Measurements from ENCODE around the gene CAMK4. TPM values are rescaled to one million over a fixed set of nuclear protein-coding genes. Genes with fewer than 3 reads are reported as not detected.

The CAMK4 gene
- total and polyA plus RNA-seq, 2 donors (not counting 3 experiments of a cell fraction or from before 2014, with no cell fraction given): 2.2 to 5.4 TPM

DNA sequence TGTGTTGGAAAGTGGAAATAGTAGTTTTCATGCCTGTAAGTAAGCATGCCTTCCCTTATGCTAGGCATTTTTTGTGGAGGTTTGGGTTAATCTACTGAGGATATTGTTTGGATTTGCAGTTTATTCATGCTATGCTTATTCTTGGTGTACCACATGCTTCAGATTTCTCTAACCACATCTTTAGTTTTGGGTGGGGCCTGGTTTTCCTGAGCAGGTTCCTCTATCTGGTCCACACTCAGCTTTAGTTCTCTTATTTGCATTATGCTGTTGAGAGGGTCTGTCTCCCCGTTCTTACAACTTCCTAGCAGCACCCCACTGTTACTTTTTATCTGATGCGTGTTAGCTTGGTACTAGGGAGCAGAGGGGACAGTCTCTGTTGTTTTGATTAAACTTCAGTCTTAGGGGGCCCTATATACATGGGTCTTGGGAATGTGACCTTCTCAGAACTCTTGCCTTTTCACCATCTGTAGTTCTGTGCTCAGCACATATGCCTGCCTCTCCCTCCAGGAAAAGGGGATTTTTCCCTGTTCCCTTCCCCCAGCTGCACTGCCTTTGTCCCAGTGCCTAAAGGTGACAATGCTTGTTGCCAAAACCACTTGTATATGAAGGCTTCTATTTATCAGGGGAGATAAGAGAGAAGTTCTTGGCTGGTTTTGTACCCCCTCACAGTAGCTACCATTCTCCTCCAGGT is 10.0 kb upstream of the CAMK4 start:
- ChIA-PET POLR2A (no interaction called here), CTCF (no interaction called here)
- H3K4me1 ChIP-seq (ENCODE audit: control insufficient read depth, extremely low read depth, insufficient read depth, low read length): no peaks in the 10 kb centered on the region
- no peak overlapping the region for H3K4me2 ChIP-seq (ENCODE audit: insufficient read depth, low read length)
- TF ChIP-seq GATA2 (IDR thresholded peaks at IDR 0.05; ENCODE audit: insufficient read depth, insufficient read length, low read depth, low read length): no peak
- TF ChIP-seq, protein P1, sequence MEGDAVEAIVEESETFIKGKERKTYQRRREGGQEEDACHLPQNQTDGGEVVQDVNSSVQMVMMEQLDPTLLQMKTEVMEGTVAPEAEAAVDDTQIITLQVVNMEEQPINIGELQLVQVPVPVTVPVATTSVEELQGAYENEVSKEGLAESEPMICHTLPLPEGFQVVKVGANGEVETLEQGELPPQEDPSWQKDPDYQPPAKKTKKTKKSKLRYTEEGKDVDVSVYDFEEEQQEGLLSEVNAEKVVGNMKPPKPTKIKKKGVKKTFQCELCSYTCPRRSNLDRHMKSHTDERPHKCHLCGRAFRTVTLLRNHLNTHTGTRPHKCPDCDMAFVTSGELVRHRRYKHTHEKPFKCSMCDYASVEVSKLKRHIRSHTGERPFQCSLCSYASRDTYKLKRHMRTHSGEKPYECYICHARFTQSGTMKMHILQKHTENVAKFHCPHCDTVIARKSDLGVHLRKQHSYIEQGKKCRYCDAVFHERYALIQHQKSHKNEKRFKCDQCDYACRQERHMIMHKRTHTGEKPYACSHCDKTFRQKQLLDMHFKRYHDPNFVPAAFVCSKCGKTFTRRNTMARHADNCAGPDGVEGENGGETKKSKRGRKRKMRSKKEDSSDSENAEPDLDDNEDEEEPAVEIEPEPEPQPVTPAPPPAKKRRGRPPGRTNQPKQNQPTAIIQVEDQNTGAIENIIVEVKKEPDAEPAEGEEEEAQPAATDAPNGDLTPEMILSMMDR (IDR thresholded peaks at IDR 0.05; ENCODE audit: extremely low read depth in 1 of 2, insufficient read depth in 1 of 2, low read depth in 1 of 2, low read length in 2 of 2): no peak
- H3K9ac ChIP-seq (replicated peaks; ENCODE audit: extremely low read depth, insufficient read depth, low read length): no peak overlapping the region
- peaks cover 2 to 7% of the 10 kb centered on the region in 2 experiments for H3K27me3 ChIP-seq (ENCODE audit: control insufficient read depth in 2 of 2, insufficient read depth in 2 of 2, low read length in 2 of 2)
- intact Hi-C loops (cut with micrococcal nuclease) (no loop called here), dilution Hi-C loops (cut with MboI; ENCODE audit: extremely low pct_ligation_motif_present, low sequenced_read_pairs) (no loop called here)
- no peaks in the 10 kb centered on the region for H3K36me3 ChIP-seq (ENCODE audit: control insufficient read depth in 2 of 2, extremely low read depth in 1 of 2, insufficient read depth in 2 of 2, low read length in 2 of 2)
- no peak overlapping the region for H2AFZ ChIP-seq (ENCODE audit: low read depth, low read length)
- FAIRE-seq: no peak
- H3K4me3 ChIP-seq (replicated peaks in 1 of 3; ENCODE audit: insufficient read depth in 1 of 3, low read depth in 1 of 3, low read length in 3 of 3): no peak overlapping the region
- no peak for DNase-seq (ENCODE audit: low read depth, low spot score)
- H3K27ac ChIP-seq (ENCODE audit: insufficient read depth, low read depth, low read length): no peak overlapping the region
- no peaks in the 10 kb centered on the region for H3K79me2 ChIP-seq (ENCODE audit: control insufficient read depth, insufficient read depth, low read length)
- H3K9me3 ChIP-seq (replicated peaks; ENCODE audit: control insufficient read depth, insufficient read depth, low read length): no peaks in the 10 kb centered on the region
- H3K9me1 ChIP-seq (replicated peaks; ENCODE audit: control insufficient read depth, extremely low read depth, insufficient read depth, low read length): no peaks in the 10 kb centered on the region
- H4K20me1 ChIP-seq (replicated peaks; ENCODE audit: control insufficient read depth, extremely low read depth, insufficient read depth, low read length): no peaks in the 10 kb centered on the region
- BruUV-seq (replicated peaks): no TSS peak

- Histone ChIP-seq H3K4me2 (ENCODE audit: insufficient read depth, low read length) (no peak overlapping the region), H2AFZ (ENCODE audit: low read depth, low read length) (no peak overlapping the region), H3K9ac (replicated peaks; ENCODE audit: extremely low read depth, insufficient read depth, low read length) (no peak overlapping the region), H4K20me1 (replicated peaks; ENCODE audit: control insufficient read depth, extremely low read depth, insufficient read depth, low read length) (no peaks in the 10 kb centered on the region), H3K4me3 (replicated peaks in 1 of 3; ENCODE audit: insufficient read depth in 1 of 3, low read depth in 1 of 3, low read length in 3 of 3) (no peak overlapping the region), H3K79me2 (ENCODE audit: control insufficient read depth, insufficient read depth, low read length) (no peaks in the 10 kb centered on the region), H3K27me3 (ENCODE audit: control insufficient read depth in 2 of 2, insufficient read depth in 2 of 2, low read length in 2 of 2) (peaks cover 0 to 2% of the 10 kb centered on the region in 2 experiments), H3K9me1 (replicated peaks; ENCODE audit: control insufficient read depth, extremely low read depth, insufficient read depth, low read length) (peaks cover 2% of the 10 kb centered on the region), H3K9me3 (replicated peaks; ENCODE audit: control insufficient read depth, insufficient read depth, low read length) (no peaks in the 10 kb centered on the region), H3K27ac (ENCODE audit: insufficient read depth, low read depth, low read length) (no peak overlapping the region), H3K36me3 (ENCODE audit: control insufficient read depth in 2 of 2, extremely low read depth in 1 of 2, insufficient read depth in 2 of 2, low read length in 2 of 2) (no peaks in the 10 kb centered on the region), H3K4me1 (ENCODE audit: control insufficient read depth, extremely low read depth, insufficient read depth, low read length) (no peaks in the 10 kb centered on the region)
- TF ChIP-seq POLR2AphosphoS5 (IDR thresholded peaks at IDR 0.05; ENCODE audit: insufficient read depth, low read depth, low read length) (no peak), EZH2 (IDR thresholded peaks at IDR 0.05; ENCODE audit: borderline replicate concordance, low read depth, low read length, severe bottlenecking) (no peak), GATA2 (IDR thresholded peaks at IDR 0.05; ENCODE audit: insufficient read depth, insufficient read length, low read depth, low read length) (no peak), FOS (IDR thresholded peaks at IDR 0.05; ENCODE audit: borderline replicate concordance, insufficient read depth, low read length) (no peak), MYC (IDR thresholded peaks at IDR 0.05; ENCODE audit: low read depth, low read length) (no peak), POLR2A (IDR thresholded peaks at IDR 0.05; ENCODE audit: low read depth, low read length) (no peak), JUN (IDR thresholded peaks at IDR 0.05; ENCODE audit: borderline replicate concordance, insufficient read depth, insufficient read length, low read depth) (no peak)
- TF ChIP-seq, protein P1 (IDR thresholded peaks at IDR 0.05; ENCODE audit: extremely low read depth in 1 of 2, insufficient read depth in 1 of 2, low read depth in 1 of 2, low read length in 2 of 2): no peak
- TF ChIP-seq, protein P2, sequence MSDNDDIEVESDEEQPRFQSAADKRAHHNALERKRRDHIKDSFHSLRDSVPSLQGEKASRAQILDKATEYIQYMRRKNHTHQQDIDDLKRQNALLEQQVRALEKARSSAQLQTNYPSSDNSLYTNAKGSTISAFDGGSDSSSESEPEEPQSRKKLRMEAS (IDR thresholded peaks at IDR 0.05; ENCODE audit: insufficient read depth, insufficient read length): no peak
- ChIA-PET POLR2A (no interaction called here), CTCF (no interaction called here)
- no peak for FAIRE-seq
- dilution Hi-C loops (cut with MboI; ENCODE audit: extremely low pct_ligation_motif_present, low sequenced_read_pairs) (no loop called here), intact Hi-C loops (cut with micrococcal nuclease) (no loop called here)
- no TSS peak for BruUV-seq (replicated peaks)
- no peak for DNase-seq (ENCODE audit: low read depth, low spot score)
These were observed 8.2 kb upstream of the CAMK4 start for GRCh38 chr5:111215971-111216370.
